Liver (tissue), 9 donors: Measurements from ENCODE around the gene LRRN3. TPM values are rescaled to one million over a fixed set of nuclear protein-coding genes. Genes with fewer than 3 reads are reported as not detected.

ENCODE experiments used
- DNase-seq: peaks from one replicate; pipeline ENCODE4 v3.0.0-alpha.2; 2017; ENCODE audit warnings: low spot score
- H3K27ac ChIP-seq, 2 donors: one replicate each; pipeline ENCODE4 v1.7.0; 2013; ENCODE audit warnings: inconsistent platforms in 2 of 2, low read length in 2 of 2, control low read depth in 1 of 2, low read depth in 1 of 2, mild to moderate bottlenecking in 1 of 2
- H3K27me3 ChIP-seq, 4 donors: one replicate each; pipeline versions ENCODE4 v1.6.1 to v1.7.0; 2013; ENCODE audit warnings: low read length in 3 of 4, inconsistent platforms in 1 of 4, mild to moderate bottlenecking in 1 of 4, moderate library complexity in 1 of 4; ENCODE audit not compliant: control insufficient read depth in 4 of 4, insufficient read depth in 4 of 4
- H3K36me3 ChIP-seq, 4 donors: one replicate each; pipeline versions ENCODE4 v1.6.1 to v1.7.0; 2013; ENCODE audit warnings: low read length in 3 of 4, mild to moderate bottlenecking in 3 of 4, low read depth in 1 of 4, moderate library complexity in 1 of 4; ENCODE audit not compliant: control insufficient read depth in 4 of 4, insufficient read depth in 3 of 4
- H3K4me1 ChIP-seq, 4 donors: one replicate each; pipeline versions ENCODE4 v1.6.1 to v1.7.0; 2013; ENCODE audit warnings: low read length in 3 of 4, mild to moderate bottlenecking in 3 of 4, moderate library complexity in 1 of 4; ENCODE audit not compliant: control insufficient read depth in 4 of 4, insufficient read depth in 4 of 4
- H3K4me3 ChIP-seq, 3 donors: one replicate each; pipeline versions ENCODE4 v1.6.1 to v1.7.0; 2013; ENCODE audit warnings: low read length in 3 of 3, control low read depth in 1 of 3, low read depth in 1 of 3, mild to moderate bottlenecking in 1 of 3
- H3K9ac ChIP-seq, 2 donors: one replicate each; pipeline ENCODE4 v1.7.0; 2013; ENCODE audit warnings: low read length in 2 of 2, mild to moderate bottlenecking in 2 of 2, moderate library complexity in 2 of 2, control low read depth in 1 of 2, low read depth in 1 of 2
- H3K9me3 ChIP-seq, 4 donors: one replicate each; pipeline versions ENCODE4 v1.6.1 to v1.7.0; 2013; ENCODE audit warnings: low read length in 3 of 4; ENCODE audit not compliant: control insufficient read depth in 4 of 4
- EGR1 ChIP-seq, 2 donors: IDR thresholded peaks; 2 replicates each; pipeline ENCODE4 v1.6.1; 2016 to 2018; ENCODE audit warnings: antibody characterized with exemption in 2 of 2, low read depth in 2 of 2
- FOXA1 ChIP-seq: IDR thresholded peaks from 2 replicates; pipeline ENCODE4 v1.6.1; 2016; ENCODE audit warnings: antibody characterized with exemption
- FOXA2 ChIP-seq: IDR thresholded peaks from 2 replicates; pipeline ENCODE4 v1.6.1; 2016; ENCODE audit warnings: antibody characterized with exemption
- GABPA ChIP-seq, 2 donors: IDR thresholded peaks in 1 of 2; conservative IDR thresholded peaks in 1 of 2; 2 replicates each; pipeline ENCODE4 v1.6.1; 2016; ENCODE audit warnings: antibody characterized with exemption in 2 of 2, mild to moderate bottlenecking in 1 of 2, moderate library complexity in 1 of 2
- HNF4A ChIP-seq, 2 donors: conservative IDR thresholded peaks; 2 replicates each; pipeline ENCODE4 v1.6.1; 2016; ENCODE audit warnings: antibody characterized with exemption in 2 of 2, mild to moderate bottlenecking in 2 of 2
- HNF4G ChIP-seq: IDR thresholded peaks from 2 replicates; pipeline ENCODE4 v1.6.1; 2016; ENCODE audit warnings: antibody characterized with exemption
- JUND ChIP-seq, 2 donors: IDR thresholded peaks; 2 replicates each; pipeline ENCODE4 v1.6.1; 2016; ENCODE audit warnings: antibody characterized with exemption in 2 of 2
- NR2F2 ChIP-seq: IDR thresholded peaks from 2 replicates; pipeline ENCODE4 v1.6.1; 2016; ENCODE audit warnings: antibody characterized with exemption
- RAD21 ChIP-seq, 2 donors: IDR thresholded peaks; 2 replicates each; pipeline ENCODE4 v1.6.1; 2016; ENCODE audit warnings: antibody characterized with exemption in 2 of 2, mild to moderate bottlenecking in 2 of 2
- RXRA ChIP-seq, 2 donors: IDR thresholded peaks; 2 replicates each; pipeline ENCODE4 v1.6.1; 2017 to 2018; ENCODE audit warnings: antibody characterized with exemption in 2 of 2, mild to moderate bottlenecking in 1 of 2
- SP1 ChIP-seq: IDR thresholded peaks from 2 replicates; pipeline ENCODE4 v1.6.1; 2018; ENCODE audit warnings: antibody characterized with exemption, mild to moderate bottlenecking
- TAF1 ChIP-seq: conservative IDR thresholded peaks from 2 replicates; pipeline ENCODE4 v1.6.1; 2016; ENCODE audit warnings: antibody characterized with exemption, mild to moderate bottlenecking
- YY1 ChIP-seq: IDR thresholded peaks from 2 replicates; pipeline ENCODE4 v1.6.1; 2016; ENCODE audit warnings: antibody characterized with exemption, mild to moderate bottlenecking
- WGBS: extraction: QIAGEN DNeasy Blood & Tissue Kit; methylation state at CpG from one replicate; pipeline ENCODE4 v1.1.7; 2013; 5-methylcytosine and 5-hydroxymethylcytosine counted together
- polyA plus RNA-seq, 2 donors: library from polyadenylated mRNA; stranded (reverse) in 1 of 2; unstranded in 1 of 2; fragments of 200-250 nt in 1 of 2; fragments of >200 nt in 1 of 2; fragmentation: Nextera tagmentation in 1 of 2; extraction: Ambion mirVana in 1 of 2; gene quantifications; one replicate each; pipeline versions ENCODE4 v1.2.1 to v1.2.3, GENCODE V29; 2013 to 2015
- total RNA-seq, 2 donors: library from RNA; depleted of rRNA; stranded (reverse); fragments of >200 nt; gene quantifications; one replicate each; pipeline ENCODE4 v1.2.3, GENCODE V29; 2014
- TF ChIP-seq, protein P1 (sequence below): IDR thresholded peaks from 2 replicates; pipeline ENCODE4 v1.6.1; 2016; ENCODE audit warnings: antibody characterized with exemption
- TF ChIP-seq, protein P2 (sequence below): IDR thresholded peaks from 2 replicates; pipeline ENCODE4 v1.6.1; 2016; ENCODE audit warnings: antibody characterized with exemption, mild to moderate bottlenecking
- TF ChIP-seq, protein P3 (sequence below): IDR thresholded peaks from 2 replicates; pipeline ENCODE4 v1.6.1; 2016; ENCODE audit warnings: antibody characterized with exemption
- TF ChIP-seq, protein P4 (sequence below): fragments of 150-350 bp; IDR thresholded peaks from 2 replicates; pipeline ENCODE4 v1.5.1; 2017; ENCODE audit warnings: improper control_type of control experiment, low read depth, low read length; ENCODE audit not compliant: missing input control
- donor health status: healthy.
- donor health status: healthy.
- donor health status: healthy.
- donor health status: healthy.
- donor health status: healthy.

The LRRN3 gene
- total and polyA plus RNA-seq, 4 donors, result 0.18 to 1.1 (median 0.32) TPM

DNA sequence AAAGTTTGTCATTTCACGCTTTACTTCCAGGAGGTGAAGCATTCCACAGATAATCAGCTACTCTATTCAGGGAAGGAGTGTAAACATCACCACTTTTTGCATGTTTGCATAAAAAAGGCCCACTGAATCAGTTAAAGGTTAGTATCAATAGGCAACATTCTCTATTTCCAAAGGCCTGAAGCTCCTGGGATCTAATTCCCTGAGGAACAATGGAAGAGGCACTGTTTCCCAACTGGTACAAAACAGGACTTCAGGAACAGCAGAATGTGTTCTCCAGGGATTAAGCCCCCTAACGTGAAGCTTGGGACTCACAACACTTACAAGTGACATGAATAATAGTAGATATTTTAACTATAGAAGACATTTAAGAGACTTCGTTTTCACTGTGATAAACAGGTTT, 6.1 kb downstream of the LRRN3 start:
- Histone ChIP-seq H3K9ac (no peak overlapping the region), H3K4me3 (no peak overlapping the region), H3K27me3 (no peaks in the 10 kb centered on the region), H3K9me3 (no peaks in the 10 kb centered on the region), H3K4me1 (no peaks in the 10 kb centered on the region), H3K27ac (no peak overlapping the region), H3K36me3 (no peaks in the 10 kb centered on the region)
- no peak for DNase-seq
- 91% methylated on average over 3 of the region's 3 CpGs for WGBS
- TF ChIP-seq RAD21 (IDR thresholded peaks at IDR 0.05) (no peak), EGR1 (IDR thresholded peaks at IDR 0.05; ENCODE audit: low read depth in 2 of 2) (no peak), FOXA1 (no peak), YY1 (no peak), GABPA (IDR thresholded peaks at IDR 0.05 in 1 of 2, conservative IDR thresholded peaks at IDR 0.05 in 1 of 2) (no peak), RXRA (IDR thresholded peaks at IDR 0.05) (no peak), TAF1 (no peak), NR2F2 (no peak), SP1 (no peak)
- TF ChIP-seq, protein P1, sequence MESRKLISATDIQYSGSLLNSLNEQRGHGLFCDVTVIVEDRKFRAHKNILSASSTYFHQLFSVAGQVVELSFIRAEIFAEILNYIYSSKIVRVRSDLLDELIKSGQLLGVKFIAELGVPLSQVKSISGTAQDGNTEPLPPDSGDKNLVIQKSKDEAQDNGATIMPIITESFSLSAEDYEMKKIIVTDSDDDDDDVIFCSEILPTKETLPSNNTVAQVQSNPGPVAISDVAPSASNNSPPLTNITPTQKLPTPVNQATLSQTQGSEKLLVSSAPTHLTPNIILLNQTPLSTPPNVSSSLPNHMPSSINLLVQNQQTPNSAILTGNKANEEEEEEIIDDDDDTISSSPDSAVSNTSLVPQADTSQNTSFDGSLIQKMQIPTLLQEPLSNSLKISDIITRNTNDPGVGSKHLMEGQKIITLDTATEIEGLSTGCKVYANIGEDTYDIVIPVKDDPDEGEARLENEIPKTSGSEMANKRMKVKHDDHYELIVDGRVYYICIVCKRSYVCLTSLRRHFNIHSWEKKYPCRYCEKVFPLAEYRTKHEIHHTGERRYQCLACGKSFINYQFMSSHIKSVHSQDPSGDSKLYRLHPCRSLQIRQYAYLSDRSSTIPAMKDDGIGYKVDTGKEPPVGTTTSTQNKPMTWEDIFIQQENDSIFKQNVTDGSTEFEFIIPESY, result no peak
- TF ChIP-seq, protein P2, sequence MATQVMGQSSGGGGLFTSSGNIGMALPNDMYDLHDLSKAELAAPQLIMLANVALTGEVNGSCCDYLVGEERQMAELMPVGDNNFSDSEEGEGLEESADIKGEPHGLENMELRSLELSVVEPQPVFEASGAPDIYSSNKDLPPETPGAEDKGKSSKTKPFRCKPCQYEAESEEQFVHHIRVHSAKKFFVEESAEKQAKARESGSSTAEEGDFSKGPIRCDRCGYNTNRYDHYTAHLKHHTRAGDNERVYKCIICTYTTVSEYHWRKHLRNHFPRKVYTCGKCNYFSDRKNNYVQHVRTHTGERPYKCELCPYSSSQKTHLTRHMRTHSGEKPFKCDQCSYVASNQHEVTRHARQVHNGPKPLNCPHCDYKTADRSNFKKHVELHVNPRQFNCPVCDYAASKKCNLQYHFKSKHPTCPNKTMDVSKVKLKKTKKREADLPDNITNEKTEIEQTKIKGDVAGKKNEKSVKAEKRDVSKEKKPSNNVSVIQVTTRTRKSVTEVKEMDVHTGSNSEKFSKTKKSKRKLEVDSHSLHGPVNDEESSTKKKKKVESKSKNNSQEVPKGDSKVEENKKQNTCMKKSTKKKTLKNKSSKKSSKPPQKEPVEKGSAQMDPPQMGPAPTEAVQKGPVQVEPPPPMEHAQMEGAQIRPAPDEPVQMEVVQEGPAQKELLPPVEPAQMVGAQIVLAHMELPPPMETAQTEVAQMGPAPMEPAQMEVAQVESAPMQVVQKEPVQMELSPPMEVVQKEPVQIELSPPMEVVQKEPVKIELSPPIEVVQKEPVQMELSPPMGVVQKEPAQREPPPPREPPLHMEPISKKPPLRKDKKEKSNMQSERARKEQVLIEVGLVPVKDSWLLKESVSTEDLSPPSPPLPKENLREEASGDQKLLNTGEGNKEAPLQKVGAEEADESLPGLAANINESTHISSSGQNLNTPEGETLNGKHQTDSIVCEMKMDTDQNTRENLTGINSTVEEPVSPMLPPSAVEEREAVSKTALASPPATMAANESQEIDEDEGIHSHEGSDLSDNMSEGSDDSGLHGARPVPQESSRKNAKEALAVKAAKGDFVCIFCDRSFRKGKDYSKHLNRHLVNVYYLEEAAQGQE, result no peak
- TF ChIP-seq, protein P3, sequence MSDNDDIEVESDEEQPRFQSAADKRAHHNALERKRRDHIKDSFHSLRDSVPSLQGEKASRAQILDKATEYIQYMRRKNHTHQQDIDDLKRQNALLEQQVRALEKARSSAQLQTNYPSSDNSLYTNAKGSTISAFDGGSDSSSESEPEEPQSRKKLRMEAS, result no peak
- TF ChIP-seq, protein P4, sequence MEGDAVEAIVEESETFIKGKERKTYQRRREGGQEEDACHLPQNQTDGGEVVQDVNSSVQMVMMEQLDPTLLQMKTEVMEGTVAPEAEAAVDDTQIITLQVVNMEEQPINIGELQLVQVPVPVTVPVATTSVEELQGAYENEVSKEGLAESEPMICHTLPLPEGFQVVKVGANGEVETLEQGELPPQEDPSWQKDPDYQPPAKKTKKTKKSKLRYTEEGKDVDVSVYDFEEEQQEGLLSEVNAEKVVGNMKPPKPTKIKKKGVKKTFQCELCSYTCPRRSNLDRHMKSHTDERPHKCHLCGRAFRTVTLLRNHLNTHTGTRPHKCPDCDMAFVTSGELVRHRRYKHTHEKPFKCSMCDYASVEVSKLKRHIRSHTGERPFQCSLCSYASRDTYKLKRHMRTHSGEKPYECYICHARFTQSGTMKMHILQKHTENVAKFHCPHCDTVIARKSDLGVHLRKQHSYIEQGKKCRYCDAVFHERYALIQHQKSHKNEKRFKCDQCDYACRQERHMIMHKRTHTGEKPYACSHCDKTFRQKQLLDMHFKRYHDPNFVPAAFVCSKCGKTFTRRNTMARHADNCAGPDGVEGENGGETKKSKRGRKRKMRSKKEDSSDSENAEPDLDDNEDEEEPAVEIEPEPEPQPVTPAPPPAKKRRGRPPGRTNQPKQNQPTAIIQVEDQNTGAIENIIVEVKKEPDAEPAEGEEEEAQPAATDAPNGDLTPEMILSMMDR, result no peak

DNA sequence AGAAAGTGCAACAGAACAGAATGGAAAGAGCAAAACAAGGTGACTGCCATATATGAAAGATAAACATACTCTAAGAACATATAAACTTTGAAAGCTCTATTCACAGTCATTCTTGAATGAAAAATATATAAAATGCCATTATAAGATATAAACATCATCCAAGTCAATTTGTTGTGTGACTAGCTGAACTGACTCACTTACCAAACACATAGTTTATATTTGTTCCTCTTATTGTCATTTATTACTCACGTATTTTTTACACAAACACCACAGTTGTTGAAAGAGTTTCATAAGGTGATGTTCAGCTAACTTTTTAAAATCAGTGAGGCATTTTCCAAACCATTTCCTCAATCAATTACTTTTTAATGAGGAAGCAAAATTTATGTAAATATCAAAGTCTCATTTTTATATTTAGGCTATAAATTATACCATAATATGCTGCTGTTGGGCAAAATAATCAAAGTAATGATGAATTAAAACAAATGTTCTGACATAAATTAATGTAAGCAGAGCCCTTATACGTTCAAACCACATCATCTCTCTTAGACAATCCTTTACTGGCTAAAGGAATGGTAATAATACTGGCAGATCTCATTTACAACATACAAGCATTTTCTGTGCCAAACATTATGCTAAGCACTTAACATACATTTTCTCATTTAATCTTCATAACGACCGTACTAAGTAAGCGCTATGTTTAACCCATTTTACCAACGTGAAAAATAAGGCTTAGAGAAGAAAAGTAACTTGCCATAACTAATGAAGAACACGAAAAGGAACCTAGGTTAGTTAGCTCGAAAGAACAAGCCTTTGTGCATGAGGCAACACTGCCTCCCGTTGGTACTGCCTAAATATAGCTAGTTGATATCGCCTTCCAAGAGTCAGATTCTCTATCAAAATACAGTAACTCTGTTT, 7.3 kb downstream of the LRRN3 start:
- no peaks in the 10 kb centered on the region for H3K27me3 ChIP-seq
- H3K9me3 ChIP-seq, result no peaks in the 10 kb centered on the region
- no peak for DNase-seq
- 42% methylated on average over 10 of the region's 10 CpGs for WGBS
- no peaks in the 10 kb centered on the region for H3K36me3 ChIP-seq
- H3K4me3 ChIP-seq, result no peak overlapping the region
- no peak overlapping the region for H3K9ac ChIP-seq
- H3K4me1 ChIP-seq, result no peaks in the 10 kb centered on the region
- H3K27ac ChIP-seq, result no peak overlapping the region
- TF ChIP-seq RAD21 (IDR thresholded peaks at IDR 0.05), result peak; percentile 87 to 92
- TF ChIP-seq FOXA2, result no peak
- no peak for TF ChIP-seq HNF4G
- no peak for TF ChIP-seq YY1
- no peak for TF ChIP-seq HNF4A (conservative IDR thresholded peaks at IDR 0.05)
- no peak for TF ChIP-seq TAF1
- TF ChIP-seq JUND (IDR thresholded peaks at IDR 0.05), result no peak
- TF ChIP-seq, protein P3, result no peak
- TF ChIP-seq, protein P2, result no peak
- TF ChIP-seq, protein P4, result peak; percentile 56
- TF ChIP-seq NR2F2, result no peak
